ENCODE results near the gene HDAC4. TPM values are rescaled to one million over a fixed set of nuclear protein-coding genes. Genes with fewer than 3 reads are reported as not detected.
A peak's percentile ranks its signal among the peaks of the same experiment; 100 is the strongest.

The HDAC4 gene
- total RNA-seq, 5 donors from 2014 or later (not counting 1 experiment from before 2014, with no cell fraction given) = 44.8 to 80.2 (median 60.9) TPM

DNA sequence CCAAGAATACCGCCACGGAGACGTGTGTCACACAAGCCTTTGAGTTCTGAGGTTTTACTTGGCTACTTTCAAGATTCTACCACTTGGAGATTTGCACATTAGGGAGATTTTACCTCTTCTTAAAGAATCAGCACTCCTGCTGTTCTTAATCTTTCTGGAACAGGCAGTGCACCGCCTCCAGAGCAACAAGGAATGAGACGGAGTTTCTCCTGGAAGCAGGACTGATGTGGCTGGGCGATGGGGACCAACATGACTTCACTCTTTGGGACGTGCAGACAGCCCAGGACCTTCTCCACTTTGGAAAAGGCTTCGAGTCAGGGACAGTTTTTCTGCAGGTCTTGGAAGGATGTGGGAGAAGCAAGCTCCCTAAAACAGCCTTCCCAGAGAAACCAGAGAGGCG, 255.2 kb downstream of the HDAC4 start:
- Mint-ChIP-seq H3K36me3 (peaks cover 56% of the 10 kb centered on the region), H3K27ac (no peak overlapping the region), H3K9me3 (peaks cover 4 to 6% (median 5%) of the 10 kb centered on the region in 3 donors), H3K4me3 (no peak overlapping the region), H3K27me3 (no peaks in the 10 kb centered on the region), H3K4me1 (peaks cover 7 to 8% (median 8%) of the 10 kb centered on the region in 3 donors)
- Histone ChIP-seq H3K4me3 (ENCODE audit: control insufficient read depth in 1 of 2, extremely low read depth in 1 of 2, low read length in 1 of 2) (no peak overlapping the region), H3K4me1 (ENCODE audit: control insufficient read depth in 1 of 2, extremely low read depth in 1 of 2, insufficient read depth in 2 of 2, low read length in 2 of 2) (peaks cover 0 to 11% of the 10 kb centered on the region in 2 experiments), H3K36me3 (ENCODE audit: control insufficient read depth in 2 of 2, extremely low read depth in 1 of 2, insufficient read depth in 1 of 2, low read length in 1 of 2) (peaks cover 23 to 71% of the 10 kb centered on the region in 2 donors), H3K9me3 (no peaks in the 10 kb centered on the region), H3K27ac (ENCODE audit: low read length) (no peak overlapping the region), H3K27me3 (replicated peaks in 1 of 2; ENCODE audit: control insufficient read depth in 2 of 2, extremely low read depth in 1 of 2, insufficient read depth in 2 of 2, low read length in 1 of 2) (no peaks in the 10 kb centered on the region)
- CTCF ChIA-PET = no interaction called here
- ATAC-seq (replicated peaks in 1 of 4) = no peak
- no peak for DNase-seq
- POLR2A ChIA-PET = no interaction called here
- WGBS (ENCODE audit: insufficient coverage) = 94% methylated on average over 6 of the region's 9 CpGs

DNA sequence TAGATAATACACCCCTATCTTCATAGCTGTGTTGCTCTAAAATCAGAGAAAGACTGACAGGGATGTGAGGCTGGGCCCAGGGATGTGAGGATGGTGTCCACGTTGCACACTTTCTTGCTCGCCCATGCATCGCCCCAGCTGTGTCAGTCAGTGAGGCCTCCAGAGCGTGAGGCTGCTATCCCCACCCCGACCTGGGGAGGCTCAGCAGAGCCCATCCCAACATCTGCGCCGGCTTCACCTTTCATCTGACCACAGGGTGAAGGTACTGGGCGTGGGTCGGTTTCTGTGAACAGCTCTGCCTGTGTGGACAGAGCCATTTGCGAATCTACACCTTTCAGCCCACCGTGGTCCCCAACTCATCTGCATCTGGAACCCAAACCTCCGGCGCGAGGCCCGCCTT, 255.7 kb downstream of the HDAC4 start:
- 96% methylated on average over 13 of the region's 15 CpGs for WGBS (ENCODE audit: insufficient coverage)
- POLR2A ChIA-PET = no interaction called here
- ATAC-seq (replicated peaks in 1 of 4) (no peak), DNase-seq (no peak)
- H3K36me3 Mint-ChIP-seq = peaks cover 53% of the 10 kb centered on the region
- peak overlapping the region in 1 of 2 donors; percentile 16 for H3K27ac Mint-ChIP-seq
- Histone ChIP-seq H3K27ac (ENCODE audit: low read length) (no peak overlapping the region), H3K36me3 (ENCODE audit: control insufficient read depth in 2 of 2, extremely low read depth in 1 of 2, insufficient read depth in 1 of 2, low read length in 1 of 2) (peaks cover 23 to 75% of the 10 kb centered on the region in 2 donors), H3K4me3 (ENCODE audit: control insufficient read depth in 1 of 2, extremely low read depth in 1 of 2, low read length in 1 of 2) (no peak overlapping the region), H3K27me3 (replicated peaks in 1 of 2; ENCODE audit: control insufficient read depth in 2 of 2, extremely low read depth in 1 of 2, insufficient read depth in 2 of 2, low read length in 1 of 2) (no peaks in the 10 kb centered on the region), H3K4me1 (ENCODE audit: control insufficient read depth in 1 of 2, extremely low read depth in 1 of 2, insufficient read depth in 2 of 2, low read length in 2 of 2) (peaks cover 0 to 9% of the 10 kb centered on the region in 2 experiments), H3K9me3 (no peaks in the 10 kb centered on the region)
- peaks cover 2 to 4% (median 4%) of the 10 kb centered on the region in 3 donors for H3K4me1 Mint-ChIP-seq
- no peak overlapping the region for H3K4me3 Mint-ChIP-seq
- H3K27me3 Mint-ChIP-seq = no peaks in the 10 kb centered on the region
- CTCF ChIA-PET = no interaction called here
- H3K9me3 Mint-ChIP-seq = peaks cover under 1 to 2% (median 2%) of the 10 kb centered on the region in 3 donors

DNA sequence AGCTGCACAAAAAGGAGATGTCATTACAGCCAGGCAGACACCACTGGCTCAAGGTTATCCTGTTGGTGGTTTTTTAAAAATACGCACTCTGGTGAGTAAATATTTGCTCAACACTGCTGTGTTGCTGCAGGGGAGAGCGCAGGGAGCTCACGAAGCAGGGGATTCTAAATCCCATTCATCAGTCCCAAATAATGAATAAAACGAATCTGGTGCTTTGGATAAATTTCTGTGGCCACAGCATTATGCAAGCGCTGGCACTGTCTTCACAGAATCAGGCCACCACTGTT, 256.2 kb downstream of the HDAC4 start:
- H3K27ac Mint-ChIP-seq = no peak overlapping the region
- ChIA-PET POLR2A (no interaction called here), CTCF (no interaction called here)
- peaks cover 23 to 80% of the 10 kb centered on the region in 2 donors for H3K36me3 ChIP-seq (ENCODE audit: control insufficient read depth in 2 of 2, extremely low read depth in 1 of 2, insufficient read depth in 1 of 2, low read length in 1 of 2)
- no peaks in the 10 kb centered on the region for H3K27me3 Mint-ChIP-seq
- ATAC-seq (replicated peaks in 1 of 4) (no peak), DNase-seq (no peak)
- H3K9me3 ChIP-seq = no peaks in the 10 kb centered on the region
- no peaks in the 10 kb centered on the region for H3K27me3 ChIP-seq (replicated peaks in 1 of 2; ENCODE audit: control insufficient read depth in 2 of 2, extremely low read depth in 1 of 2, insufficient read depth in 2 of 2, low read length in 1 of 2)
- 100% methylated on average over 2 of the region's 5 CpGs for WGBS (ENCODE audit: insufficient coverage)
- H3K9me3 Mint-ChIP-seq = no peaks in the 10 kb centered on the region
- no peak overlapping the region for H3K4me3 ChIP-seq (ENCODE audit: control insufficient read depth in 1 of 2, extremely low read depth in 1 of 2, low read length in 1 of 2)
- peaks cover 0 to 9% of the 10 kb centered on the region in 2 experiments for H3K4me1 ChIP-seq (ENCODE audit: control insufficient read depth in 1 of 2, extremely low read depth in 1 of 2, insufficient read depth in 2 of 2, low read length in 2 of 2)
- H3K27ac ChIP-seq (ENCODE audit: low read length) = no peak overlapping the region
- H3K4me1 Mint-ChIP-seq = peaks cover 0 to 4% (median 3%) of the 10 kb centered on the region in 3 donors
- no peak overlapping the region for H3K4me3 Mint-ChIP-seq
- H3K36me3 Mint-ChIP-seq = peaks cover 54% of the 10 kb centered on the region

DNA sequence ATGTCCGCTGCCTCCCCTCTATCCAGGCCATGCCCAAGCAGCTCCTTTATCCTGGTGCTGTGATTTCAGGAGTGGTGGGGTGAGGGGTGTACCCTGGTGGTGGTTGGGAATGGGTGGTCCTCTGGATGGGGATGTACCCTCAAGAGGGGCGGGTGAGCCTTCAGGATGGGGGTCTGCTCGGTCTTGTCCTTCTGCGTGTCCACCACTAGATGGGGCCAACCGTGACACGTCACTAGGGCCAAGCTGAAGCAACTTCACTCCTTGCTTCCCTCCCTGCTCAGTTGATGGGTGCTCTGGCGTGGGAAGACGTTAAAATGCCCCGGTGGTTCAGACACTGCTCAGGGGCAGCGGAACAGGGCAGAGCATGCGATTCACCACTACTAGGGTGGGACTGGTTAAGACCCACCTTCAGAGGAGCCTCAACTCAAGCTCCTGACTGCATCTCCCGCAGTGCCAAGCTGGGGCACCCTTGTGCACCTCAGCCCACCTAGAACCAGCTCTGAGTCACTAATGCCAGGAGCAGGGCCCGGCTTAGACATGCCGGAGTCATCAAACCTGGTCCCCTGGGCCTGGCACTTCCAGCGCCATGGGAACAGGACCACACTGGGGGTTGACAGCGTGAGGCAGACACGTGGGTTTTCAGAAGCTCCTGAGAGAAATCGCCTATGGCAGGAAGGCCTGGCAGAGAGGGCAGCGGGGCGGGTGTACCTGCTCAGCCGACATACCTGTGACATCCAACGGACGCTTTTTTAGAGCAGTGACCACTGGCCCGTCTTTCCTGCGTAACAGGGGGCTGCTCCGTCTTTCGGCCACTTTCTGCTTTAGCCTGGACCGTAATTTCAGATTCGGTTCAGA, 256.7 kb downstream of the HDAC4 start:
- POLR2A ChIA-PET = no interaction called here
- H3K9me3 ChIP-seq = no peaks in the 10 kb centered on the region
- DNase-seq (peak in 22 of 35 experiments; percentile 8 to 55 (median 22)), ATAC-seq (replicated peaks in 1 of 4) (peak in 3 of 4 experiments; percentile 48 to 53 (median 52))
- H3K4me1 Mint-ChIP-seq = peaks cover 0 to 4% (median 4%) of the 10 kb centered on the region in 3 donors
- H3K4me3 ChIP-seq (ENCODE audit: control insufficient read depth in 1 of 2, extremely low read depth in 1 of 2, low read length in 1 of 2) = no peak overlapping the region
- H3K27me3 ChIP-seq (replicated peaks in 1 of 2; ENCODE audit: control insufficient read depth in 2 of 2, extremely low read depth in 1 of 2, insufficient read depth in 2 of 2, low read length in 1 of 2) = no peaks in the 10 kb centered on the region
- peak overlapping the region in 1 of 2 donors; percentile 22 for H3K27ac Mint-ChIP-seq
- H3K36me3 ChIP-seq (ENCODE audit: control insufficient read depth in 2 of 2, extremely low read depth in 1 of 2, insufficient read depth in 1 of 2, low read length in 1 of 2) = peaks cover 29 to 85% of the 10 kb centered on the region in 2 donors
- CTCF ChIA-PET = interaction anchor here in 1 of 2 donors (0.6 kb wide), 1 partner anchor 238 kb away, joined by 3 read pairs; no protein-coding TSS in a partner anchor
- 89% methylated on average over 26 of the region's 29 CpGs for WGBS (ENCODE audit: insufficient coverage)
- no peaks in the 10 kb centered on the region for H3K9me3 Mint-ChIP-seq
- H3K4me1 ChIP-seq (ENCODE audit: control insufficient read depth in 1 of 2, extremely low read depth in 1 of 2, insufficient read depth in 2 of 2, low read length in 2 of 2) = peaks cover 0 to 10% of the 10 kb centered on the region in 2 experiments
- H3K36me3 Mint-ChIP-seq = peaks cover 59% of the 10 kb centered on the region
- no peak overlapping the region for H3K27ac ChIP-seq (ENCODE audit: low read length)
- H3K4me3 Mint-ChIP-seq = no peak overlapping the region
- no peaks in the 10 kb centered on the region for H3K27me3 Mint-ChIP-seq

- no peak overlapping the region for H3K27ac ChIP-seq (ENCODE audit: low read length)
- H3K36me3 ChIP-seq (ENCODE audit: control insufficient read depth in 2 of 2, extremely low read depth in 1 of 2, insufficient read depth in 1 of 2, low read length in 1 of 2) = peaks cover 27 to 82% of the 10 kb centered on the region in 2 donors
- DNase-seq (no peak), ATAC-seq (replicated peaks in 1 of 4) (no peak)
- H3K4me3 ChIP-seq (ENCODE audit: control insufficient read depth in 1 of 2, extremely low read depth in 1 of 2, low read length in 1 of 2) = no peak overlapping the region
- WGBS (ENCODE audit: insufficient coverage) = 96% methylated on average over 9 of the region's 9 CpGs
- peaks cover 0 to 11% (median 4%) of the 10 kb centered on the region in 3 donors for H3K4me1 Mint-ChIP-seq
- H3K27ac Mint-ChIP-seq = no peak overlapping the region
- no peak overlapping the region for H3K4me3 Mint-ChIP-seq
- no peaks in the 10 kb centered on the region for H3K27me3 Mint-ChIP-seq
- H3K36me3 Mint-ChIP-seq = peaks cover 57% of the 10 kb centered on the region
- H3K27me3 ChIP-seq (replicated peaks in 1 of 2; ENCODE audit: control insufficient read depth in 2 of 2, extremely low read depth in 1 of 2, insufficient read depth in 2 of 2, low read length in 1 of 2) = no peaks in the 10 kb centered on the region
- peaks cover 0 to 18% of the 10 kb centered on the region in 2 experiments for H3K4me1 ChIP-seq (ENCODE audit: control insufficient read depth in 1 of 2, extremely low read depth in 1 of 2, insufficient read depth in 2 of 2, low read length in 2 of 2)
- no peaks in the 10 kb centered on the region for H3K9me3 ChIP-seq
- ChIA-PET CTCF (no interaction called here), POLR2A (no interaction called here)
- H3K9me3 Mint-ChIP-seq = no peaks in the 10 kb centered on the region
Measured at GRCh38 chr2:239142806-239143205, 258.0 kb downstream of the HDAC4 start.

- Mint-ChIP-seq H3K27ac (no peak overlapping the region), H3K4me3 (no peak overlapping the region), H3K4me1 (peaks cover 0 to 13% (median 4%) of the 10 kb centered on the region in 3 donors), H3K9me3 (no peaks in the 10 kb centered on the region), H3K27me3 (no peaks in the 10 kb centered on the region), H3K36me3 (peaks cover 60% of the 10 kb centered on the region)
- no peak overlapping the region for H3K4me3 ChIP-seq (ENCODE audit: control insufficient read depth in 1 of 2, extremely low read depth in 1 of 2, low read length in 1 of 2)
- no peaks in the 10 kb centered on the region for H3K9me3 ChIP-seq
- no peak overlapping the region for H3K27ac ChIP-seq (ENCODE audit: low read length)
- ChIA-PET CTCF (no interaction called here), POLR2A (no interaction called here)
- peaks cover 24 to 78% of the 10 kb centered on the region in 2 donors for H3K36me3 ChIP-seq (ENCODE audit: control insufficient read depth in 2 of 2, extremely low read depth in 1 of 2, insufficient read depth in 1 of 2, low read length in 1 of 2)
- H3K27me3 ChIP-seq (replicated peaks in 1 of 2; ENCODE audit: control insufficient read depth in 2 of 2, extremely low read depth in 1 of 2, insufficient read depth in 2 of 2, low read length in 1 of 2) = no peaks in the 10 kb centered on the region
- H3K4me1 ChIP-seq (ENCODE audit: control insufficient read depth in 1 of 2, extremely low read depth in 1 of 2, insufficient read depth in 2 of 2, low read length in 2 of 2) = peaks cover 0 to 23% of the 10 kb centered on the region in 2 experiments
- DNase-seq (no peak), ATAC-seq (replicated peaks in 1 of 4) (no peak)
- 98% methylated on average over 13 of the region's 13 CpGs for WGBS (ENCODE audit: insufficient coverage)
Measured at GRCh38 chr2:239142296-239142695, 258.5 kb downstream of the HDAC4 start.

Data from T-cell (primary cell).